ENCODE measurements around the gene EDN3.

DNA sequence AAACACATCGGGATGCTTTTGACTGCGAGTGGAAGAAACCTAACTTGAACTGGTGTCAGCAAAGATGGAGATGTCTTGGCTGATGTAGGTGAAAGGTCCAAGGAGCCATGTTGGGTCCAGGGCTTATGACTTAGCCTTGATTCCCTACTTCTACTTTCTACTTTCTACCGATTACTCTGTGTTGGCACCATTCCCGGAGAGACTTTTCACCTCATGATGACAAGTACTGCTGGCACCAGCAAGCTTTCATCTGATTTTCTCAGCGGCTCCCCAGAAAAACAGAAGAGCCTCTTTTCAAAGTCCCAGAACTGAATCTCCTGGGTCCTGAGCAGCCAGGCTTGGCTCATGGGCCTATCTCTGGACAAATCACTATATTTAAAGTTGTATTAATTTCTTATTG, 4.9 kb upstream of the EDN3 start:
- TF ChIP-seq, protein P1, sequence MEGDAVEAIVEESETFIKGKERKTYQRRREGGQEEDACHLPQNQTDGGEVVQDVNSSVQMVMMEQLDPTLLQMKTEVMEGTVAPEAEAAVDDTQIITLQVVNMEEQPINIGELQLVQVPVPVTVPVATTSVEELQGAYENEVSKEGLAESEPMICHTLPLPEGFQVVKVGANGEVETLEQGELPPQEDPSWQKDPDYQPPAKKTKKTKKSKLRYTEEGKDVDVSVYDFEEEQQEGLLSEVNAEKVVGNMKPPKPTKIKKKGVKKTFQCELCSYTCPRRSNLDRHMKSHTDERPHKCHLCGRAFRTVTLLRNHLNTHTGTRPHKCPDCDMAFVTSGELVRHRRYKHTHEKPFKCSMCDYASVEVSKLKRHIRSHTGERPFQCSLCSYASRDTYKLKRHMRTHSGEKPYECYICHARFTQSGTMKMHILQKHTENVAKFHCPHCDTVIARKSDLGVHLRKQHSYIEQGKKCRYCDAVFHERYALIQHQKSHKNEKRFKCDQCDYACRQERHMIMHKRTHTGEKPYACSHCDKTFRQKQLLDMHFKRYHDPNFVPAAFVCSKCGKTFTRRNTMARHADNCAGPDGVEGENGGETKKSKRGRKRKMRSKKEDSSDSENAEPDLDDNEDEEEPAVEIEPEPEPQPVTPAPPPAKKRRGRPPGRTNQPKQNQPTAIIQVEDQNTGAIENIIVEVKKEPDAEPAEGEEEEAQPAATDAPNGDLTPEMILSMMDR (IDR thresholded peaks at IDR 0.05): no peak
- TF ChIP-seq POLR2A (IDR thresholded peaks at IDR 0.05): no peak

Data from upper lobe of left lung (tissue), 4 donors.